Kidney glomerular epithelial cell (primary cell): ENCODE data around the gene RRBP1.
A peak's percentile ranks its signal among the peaks of the same experiment; 100 is the strongest.

Source experiments
- DNase-seq: peaks from one replicate; lab custom pipeline; 2025; lab: John Stamatoyannopoulos, UW

The RRBP1 gene

DNA sequence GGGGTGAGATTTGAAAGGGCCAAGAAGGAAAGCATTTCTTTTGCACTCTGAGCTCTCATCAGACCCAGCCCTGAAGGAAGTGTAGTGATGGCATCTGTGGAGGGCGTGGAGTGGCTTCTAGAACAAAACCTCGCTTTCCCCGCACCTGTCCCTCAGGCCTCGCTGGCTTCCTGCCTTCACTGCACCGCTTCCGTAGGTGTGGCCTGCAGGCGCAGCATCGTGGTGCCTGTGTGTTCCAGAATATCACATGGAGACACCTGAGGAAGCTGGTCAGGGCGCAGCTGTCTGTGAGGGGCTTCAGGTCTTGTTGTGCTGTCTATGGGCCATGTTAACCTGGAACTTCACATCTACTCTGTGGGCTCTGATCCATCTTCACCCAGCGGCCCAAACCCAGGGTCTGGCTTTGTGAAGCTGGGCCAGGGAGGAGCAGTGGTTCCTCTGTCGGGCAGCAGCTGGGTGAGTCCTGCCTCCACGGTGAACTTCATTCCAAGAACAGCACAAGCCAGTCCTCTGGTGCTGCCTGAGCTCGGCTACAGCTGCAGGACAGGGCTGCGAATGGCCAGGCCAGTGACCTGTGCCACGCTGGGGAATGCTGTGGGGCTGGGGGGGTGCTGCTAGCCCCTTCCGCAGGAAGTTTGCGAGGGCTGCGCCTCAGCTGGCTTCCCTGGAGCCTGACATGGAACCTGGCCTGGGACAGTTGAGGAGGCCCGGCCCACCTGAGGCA lies 71.3 kb downstream of the RRBP1 start:
- DNase-seq: no peak

DNA sequence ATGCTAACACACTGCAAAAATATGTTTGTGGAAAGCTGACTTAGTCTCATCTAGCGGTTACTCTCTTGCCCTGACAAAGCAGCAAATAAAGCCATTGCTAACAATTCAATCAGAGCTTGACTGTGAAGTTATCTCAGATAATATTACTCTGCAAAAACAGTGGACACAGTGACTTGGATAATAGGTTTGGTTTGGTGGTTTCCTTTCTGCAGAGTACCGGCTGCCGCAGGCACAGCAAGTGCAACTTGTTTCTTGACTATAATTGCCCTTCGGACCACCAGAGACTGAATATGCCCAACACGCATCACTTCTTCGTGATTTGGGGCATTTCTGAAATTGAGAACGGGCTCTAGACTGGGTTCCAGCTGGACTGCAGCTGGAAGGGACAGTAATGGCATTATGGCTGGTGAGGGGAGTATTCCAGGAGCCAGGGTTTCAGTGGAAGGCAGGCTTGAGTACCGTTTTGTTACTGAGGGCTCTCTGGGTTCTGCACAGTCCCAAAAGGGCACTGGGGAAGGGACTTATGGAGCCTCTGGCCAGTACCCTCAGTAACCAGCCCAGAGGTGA lies 72.1 kb downstream of the RRBP1 start:
- DNase-seq: no peak

DNA sequence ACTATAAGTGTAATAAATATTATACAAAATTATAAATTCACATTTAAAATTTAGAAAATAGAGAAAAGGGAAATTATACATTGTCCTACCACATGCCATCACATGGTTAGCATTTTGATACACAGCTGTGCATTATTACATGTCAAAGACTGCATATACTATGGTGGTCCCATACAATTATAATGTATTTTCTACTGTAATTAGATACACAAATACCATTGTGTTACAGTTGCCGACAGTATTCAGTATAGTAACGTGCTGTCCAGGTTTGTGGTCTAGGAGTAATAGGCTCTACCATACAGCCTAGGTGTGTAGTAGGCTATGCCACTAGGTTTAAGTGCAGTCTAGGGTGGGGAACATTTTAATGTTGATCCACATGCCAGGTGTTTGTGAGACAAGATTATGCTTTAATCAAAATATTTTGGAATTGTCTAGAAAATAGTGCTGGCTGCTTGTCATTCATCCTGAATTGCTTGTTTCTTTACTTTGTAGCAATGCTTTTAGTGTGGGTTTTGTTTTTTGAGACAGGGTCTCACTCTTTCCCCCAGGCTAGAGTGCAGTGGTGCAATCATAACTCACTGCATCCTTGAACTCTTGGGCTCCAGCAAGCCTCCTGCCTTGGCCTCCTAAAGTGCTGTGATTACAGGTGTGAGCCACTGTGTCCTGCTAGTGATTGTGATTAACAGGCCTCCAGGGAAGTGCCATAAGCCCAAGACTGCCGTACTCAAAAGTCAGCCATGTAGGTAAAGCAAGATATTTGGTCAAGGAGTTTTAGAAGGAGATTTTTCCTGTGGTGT lies 73.1 kb downstream of the RRBP1 start:
- no peak for DNase-seq

DNA sequence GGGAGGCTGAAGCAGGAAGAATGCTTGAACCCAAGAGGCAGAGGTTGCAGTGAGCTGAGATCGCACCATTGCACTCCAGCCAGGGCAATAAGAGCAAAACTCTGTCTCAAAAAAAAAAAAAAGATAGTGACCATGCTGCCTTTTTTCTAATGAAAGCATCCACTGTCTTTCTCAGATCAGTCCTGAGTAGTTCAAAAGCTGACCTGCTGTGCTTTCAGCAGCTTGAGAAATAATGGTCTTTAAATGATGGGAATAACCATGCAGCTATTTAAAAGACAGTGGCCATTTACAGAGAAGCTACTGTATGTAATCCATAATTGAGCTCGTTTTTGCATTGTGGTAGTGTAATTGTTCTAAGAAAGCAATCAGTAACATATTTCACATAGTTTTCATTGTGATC lies 76.0 kb downstream of the RRBP1 start:
- DNase-seq: no peak

DNA sequence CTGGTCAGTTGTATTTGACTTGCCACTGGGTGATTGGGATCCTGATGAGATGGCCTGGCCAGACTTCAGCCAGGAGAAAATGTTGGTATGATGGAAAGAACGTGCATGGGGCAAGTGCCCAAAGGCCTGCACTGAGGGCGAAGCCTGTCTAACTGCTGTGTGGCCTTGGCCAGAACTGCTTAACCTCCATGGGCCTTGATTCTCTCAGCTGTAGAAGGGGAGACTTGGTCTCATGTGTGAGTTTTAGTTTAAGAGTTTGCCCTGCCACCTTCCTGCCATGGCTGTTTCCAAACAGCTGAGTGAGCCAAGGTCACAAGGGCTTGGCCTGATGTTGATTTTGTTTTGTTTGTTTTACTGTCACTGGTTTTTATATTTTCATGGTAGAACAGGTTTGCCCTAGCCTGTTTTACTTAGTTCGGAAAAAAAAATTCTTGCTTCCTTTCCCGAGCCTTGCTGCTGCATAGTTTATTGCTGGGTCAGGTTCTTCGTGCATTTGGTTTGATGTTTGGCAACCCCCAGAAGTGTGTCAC lies 76.8 kb downstream of the RRBP1 start:
- peak; percentile 25 for DNase-seq

DNA sequence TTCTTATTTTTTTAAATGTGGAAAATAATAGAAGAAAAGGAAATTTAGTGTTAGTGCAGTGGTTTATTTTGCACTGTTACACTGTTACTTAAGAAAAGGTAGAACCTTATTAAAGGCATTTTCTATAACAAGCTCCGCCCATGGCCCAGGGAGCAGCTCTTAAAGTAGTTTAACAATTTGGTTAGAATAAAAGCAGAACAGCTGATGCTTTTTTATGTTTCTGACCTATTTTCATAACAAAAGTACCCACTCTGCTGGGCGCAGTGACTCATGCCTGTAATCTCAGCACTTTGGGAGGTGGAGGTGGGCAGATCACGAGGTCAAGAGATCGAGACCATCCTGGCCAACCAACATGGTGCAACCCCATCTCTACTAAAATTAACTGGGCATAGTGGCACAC lies 79.5 kb downstream of the RRBP1 start:
- DNase-seq: no peak

DNA sequence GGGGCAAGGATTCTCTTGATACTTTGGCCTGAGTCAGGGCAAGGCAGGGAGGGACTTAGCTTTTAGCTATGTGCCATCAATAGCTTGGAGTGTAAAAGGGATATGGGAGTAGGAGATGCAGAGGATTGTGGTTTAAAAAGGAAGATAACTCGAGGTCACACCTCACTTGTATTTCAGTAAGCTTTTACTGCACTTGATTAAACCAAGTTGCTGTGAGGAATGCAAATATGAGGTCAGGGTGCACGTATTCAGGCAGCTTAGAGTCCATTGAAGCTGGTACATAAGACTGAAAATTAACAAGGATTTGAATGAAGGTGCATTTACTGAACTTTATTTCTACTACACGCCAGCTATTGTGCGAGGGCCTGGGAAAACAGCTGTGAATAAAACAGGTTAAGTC lies 80.1 kb downstream of the RRBP1 start:
- no peak for DNase-seq

DNA sequence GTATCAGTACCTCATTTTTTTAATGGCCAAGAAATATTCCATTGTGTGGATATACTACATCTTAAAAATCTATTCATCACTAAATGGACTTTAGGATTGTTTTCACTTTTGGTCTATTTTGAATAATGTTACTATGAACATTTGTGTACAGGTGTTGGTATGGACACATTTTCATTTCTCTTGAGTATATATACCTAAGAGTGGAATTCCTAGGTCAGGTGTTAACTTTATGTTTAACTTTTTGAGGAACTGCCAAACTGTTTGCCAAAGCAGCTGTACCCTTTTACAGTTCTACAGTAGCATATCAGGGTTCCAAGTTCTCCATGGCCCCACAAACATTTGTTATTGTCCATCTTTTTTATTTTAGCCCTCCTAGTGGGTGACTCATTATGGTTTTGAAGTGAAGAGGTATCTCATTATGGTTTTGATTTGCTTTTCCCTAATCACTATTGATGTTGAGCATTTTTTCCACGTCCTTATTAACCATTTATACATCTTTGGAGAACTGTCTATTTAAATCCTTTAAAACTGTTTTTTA lies 84.0 kb downstream of the RRBP1 start:
- DNase-seq: no peak

DNA sequence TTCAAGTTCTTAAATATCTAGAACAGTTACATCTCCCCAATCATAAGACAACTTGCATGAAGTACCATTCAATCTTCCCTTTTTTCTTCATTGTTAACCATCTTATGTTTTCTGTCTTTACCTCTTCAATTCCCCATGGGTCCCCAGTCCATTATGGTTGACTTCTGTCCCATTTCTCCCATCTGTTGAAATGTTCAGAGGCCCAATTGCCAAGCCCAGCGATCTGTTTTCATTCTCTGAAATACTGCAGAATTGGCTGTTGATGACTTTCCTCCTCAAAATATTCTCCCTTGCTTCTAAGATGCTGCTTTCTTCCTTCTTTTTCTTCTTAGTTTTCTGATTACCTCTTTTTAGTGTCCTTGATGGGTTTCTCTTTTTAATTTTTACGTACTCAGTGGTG lies 86.2 kb downstream of the RRBP1 start:
- DNase-seq: no peak

DNA sequence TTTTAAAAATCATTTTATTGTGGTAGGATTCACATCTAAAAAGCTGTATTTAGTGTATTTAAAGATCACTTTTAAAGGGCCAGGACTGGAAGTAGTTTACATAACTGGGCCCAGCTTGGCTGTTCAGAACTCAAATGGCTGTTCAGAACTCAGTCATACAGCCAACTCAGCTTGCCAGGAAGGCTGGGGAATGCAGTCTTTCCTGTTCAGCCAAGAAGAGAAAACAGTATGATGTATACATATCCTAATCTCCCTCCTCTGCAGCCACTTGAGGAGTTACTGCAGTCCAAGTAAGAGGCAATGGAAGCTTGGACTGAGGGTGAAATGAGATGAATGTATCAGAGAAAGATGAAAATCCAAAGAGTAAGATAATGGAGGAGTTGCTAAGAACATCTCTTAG lies 87.6 kb downstream of the RRBP1 start:
- no peak for DNase-seq

DNA sequence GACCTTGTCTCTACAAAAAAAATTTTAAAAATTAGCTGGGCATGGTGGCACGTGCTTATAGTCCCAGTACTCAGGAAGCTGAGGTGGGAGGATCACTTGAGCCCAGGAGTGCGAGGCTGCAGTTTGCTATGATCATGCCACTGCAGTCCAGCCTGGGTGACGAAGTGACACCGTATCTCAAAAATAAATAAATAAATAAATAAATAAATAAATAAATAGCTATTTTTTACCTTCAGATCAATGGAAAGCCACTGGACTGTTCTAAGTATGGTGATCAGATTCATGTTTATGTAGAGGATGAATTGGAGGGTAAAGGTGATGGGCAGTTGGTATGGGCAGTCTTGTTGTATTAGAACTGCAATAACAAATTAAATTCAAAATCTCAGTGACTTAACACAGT lies 88.1 kb downstream of the RRBP1 start:
- no peak for DNase-seq

DNA sequence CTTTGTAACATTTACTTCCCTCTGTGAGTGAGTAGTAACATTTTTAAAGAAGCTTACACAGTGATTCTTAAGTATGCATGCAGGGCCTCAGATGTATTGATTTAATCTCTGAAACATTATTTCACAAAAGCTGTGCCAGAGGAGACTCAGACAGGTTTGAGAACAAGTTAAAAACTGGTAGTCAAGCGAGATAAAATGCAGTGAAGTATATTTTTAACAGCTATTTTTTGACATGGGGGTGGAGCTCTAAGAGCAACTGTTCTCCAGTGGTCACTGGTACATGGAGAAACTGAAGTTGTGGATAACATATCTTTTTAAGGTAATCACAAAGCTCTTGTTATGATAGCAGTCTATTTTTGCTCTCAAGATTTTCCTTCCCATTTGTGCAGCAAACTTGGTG lies 91.8 kb downstream of the RRBP1 start:
- DNase-seq: no peak

DNA sequence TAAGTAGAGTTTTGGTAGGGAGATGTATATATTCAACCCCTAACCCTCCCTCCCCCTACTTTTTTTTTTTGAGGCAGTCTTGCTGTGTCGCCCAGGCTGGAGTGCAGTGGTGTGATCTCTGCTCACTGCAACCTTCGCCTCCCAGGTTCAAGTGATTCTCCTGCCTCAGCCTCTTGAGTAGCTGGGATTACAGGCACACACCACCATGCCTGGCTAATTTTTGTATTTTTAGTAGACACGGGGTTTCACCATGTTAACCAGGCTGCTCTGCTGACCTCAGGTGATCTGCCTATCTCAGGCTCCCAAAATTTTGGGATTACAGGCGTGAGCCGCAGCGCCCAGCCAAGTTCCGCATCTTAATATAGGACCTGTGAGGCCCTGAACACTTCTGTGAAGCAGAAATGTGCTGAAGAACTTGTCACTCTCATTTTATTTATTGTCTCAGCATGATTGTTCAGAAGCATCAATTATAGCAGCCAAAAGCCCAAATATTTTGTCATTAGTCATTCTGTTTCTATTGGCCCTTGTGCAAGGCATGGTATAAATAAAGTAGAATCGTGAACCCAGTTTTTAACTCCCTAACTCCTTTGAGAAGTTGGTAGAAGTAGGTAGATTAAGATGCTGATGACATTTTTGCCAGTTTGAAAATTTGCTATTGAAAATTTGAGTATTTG lies 92.7 kb downstream of the RRBP1 start:
- no peak for DNase-seq

DNA sequence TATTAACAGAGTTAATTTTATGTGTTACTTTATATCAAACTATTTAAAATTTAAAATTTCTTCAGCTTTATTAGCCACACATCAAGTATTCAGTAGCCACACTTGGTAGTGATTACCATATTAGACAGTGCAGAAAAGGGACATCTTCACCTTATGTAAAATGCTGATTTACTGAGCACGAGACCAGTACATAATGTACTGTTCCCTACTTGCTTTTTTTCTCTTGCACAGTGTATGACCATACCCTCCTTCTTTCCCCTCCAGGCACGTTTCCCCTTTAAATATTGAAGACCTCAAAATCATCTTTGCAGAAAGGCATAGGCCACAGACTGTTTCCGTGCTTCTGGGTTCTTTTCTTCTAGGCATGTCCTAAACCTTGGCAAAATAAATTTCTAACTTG lies 94.2 kb downstream of the RRBP1 start:
- DNase-seq: no peak

DNA sequence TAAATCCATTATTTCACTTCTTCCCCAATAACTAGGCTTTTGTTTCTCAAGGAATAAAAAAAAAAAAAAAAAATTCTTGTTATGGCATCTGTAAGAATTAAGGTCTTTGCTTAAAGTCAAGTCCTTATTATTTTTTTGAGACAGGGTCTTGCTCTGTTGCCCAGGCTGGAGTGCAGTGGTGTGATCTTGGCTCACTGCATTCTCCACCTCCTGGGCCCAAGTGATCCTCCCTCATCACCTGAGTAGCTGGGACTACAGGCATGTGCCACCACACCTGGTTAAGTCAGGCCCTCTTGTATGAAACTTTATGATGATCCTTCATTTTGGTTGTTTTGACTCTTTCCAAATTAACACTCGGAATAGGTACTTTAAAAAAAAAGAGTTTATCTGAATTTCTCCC lies 94.9 kb downstream of the RRBP1 start:
- DNase-seq: no peak

DNA sequence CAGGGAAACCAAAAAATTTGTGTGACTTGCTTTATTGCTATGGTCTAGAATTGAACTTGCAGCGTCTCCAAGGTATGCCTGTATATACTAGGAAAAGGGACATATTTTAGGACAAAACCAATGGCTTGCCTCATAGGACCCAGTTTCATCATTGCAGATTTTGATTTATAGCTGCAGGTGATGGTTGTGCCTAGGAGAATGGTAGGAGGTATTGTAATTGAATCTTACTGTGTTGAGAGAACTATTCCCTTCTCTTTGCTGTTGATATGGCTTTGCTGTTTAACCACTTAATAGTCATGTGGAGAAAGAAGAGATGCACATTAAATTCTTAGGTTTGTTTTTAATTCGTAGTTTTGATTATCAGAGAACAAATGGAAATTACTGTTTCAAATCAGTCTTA lies 95.8 kb downstream of the RRBP1 start:
- no peak for DNase-seq

DNA sequence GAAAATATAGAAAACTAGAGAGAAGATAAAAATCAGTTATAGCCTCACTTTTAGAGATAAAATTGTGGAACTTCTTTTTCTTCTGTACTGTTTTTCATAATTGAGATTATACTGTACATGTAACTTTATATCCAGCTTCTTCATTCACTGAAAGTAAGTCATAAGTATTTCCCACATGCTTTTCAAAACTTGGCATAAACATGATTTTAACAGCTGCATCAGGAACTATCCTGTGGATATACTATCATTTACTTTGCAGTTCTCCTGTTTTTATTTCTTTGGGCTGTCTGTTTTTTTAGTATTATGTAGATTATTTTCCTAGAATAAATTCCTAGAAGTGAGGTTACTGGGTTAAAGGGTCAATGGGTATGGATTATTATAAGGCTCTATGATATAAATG lies 97.4 kb downstream of the RRBP1 start:
- no peak for DNase-seq

DNA sequence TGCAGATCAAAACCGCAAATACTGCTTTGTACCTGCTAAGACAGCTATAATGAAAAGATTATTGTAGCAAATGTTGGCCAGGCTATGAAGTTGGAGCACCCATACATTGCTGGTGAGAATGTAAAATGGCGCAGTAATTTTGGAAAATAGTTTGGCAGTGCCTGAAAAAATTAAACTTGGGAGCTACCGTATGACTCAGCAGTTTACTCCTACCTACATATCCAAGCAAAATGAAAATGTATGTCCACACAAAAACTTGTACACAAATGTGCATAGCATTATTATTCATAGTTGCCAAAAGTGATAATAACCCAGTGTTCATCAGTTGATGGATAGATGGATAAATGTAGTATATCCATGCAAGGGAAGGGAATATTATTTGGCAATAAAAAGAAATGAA lies 98.9 kb downstream of the RRBP1 start:
- no peak for DNase-seq

DNA sequence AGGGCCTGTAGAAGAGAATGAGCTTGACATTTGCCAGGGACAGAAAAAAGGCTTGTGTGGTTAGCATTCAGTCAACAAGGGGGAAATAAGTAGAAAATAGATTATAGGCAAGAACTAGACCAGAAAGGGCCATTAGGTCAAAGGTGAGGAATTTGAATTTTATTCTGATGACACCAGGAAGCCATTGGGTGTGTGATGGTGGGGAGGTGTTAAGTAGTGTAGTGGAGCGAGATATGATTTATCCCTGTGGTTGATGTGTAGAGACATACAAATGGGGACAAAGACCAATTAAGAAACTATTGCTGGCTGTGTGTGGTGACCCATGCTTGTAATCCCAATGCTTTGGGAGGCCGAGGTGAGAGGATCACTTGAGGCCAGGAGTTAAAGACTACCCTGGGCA lies 101.1 kb downstream of the RRBP1 start:
- DNase-seq: no peak

DNA sequence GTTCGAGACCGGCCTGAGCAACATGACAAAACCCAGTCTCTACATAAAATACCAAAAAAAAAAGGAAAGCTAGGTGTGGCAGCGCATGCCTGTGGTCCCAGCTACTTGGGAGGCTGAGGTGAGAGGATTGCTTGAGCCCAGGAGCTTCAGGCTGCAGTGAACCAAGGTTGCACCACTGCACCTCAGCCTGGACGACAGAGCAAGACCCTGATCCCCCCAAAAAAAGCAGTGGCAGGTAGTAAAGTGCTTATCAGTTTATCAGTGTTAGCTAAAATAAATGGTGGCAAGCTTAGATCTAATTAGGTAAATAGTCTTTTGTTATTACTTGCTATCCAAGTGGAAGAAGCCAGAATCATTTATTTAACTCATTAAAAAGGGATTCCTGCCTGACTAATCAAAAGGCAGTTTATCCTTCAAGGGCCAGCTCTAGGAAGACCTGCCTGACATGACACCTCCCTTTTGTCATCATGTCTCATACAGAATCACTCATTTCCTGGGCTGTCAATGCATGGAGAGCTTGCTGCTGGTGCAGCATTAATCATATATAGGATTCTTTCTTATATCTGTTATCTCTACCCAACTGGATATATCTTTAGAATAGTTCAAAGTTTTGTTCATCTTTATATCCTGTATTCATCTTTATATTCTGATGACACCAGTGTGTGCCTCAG lies 102.5 kb downstream of the RRBP1 start:
- DNase-seq: no peak

DNA sequence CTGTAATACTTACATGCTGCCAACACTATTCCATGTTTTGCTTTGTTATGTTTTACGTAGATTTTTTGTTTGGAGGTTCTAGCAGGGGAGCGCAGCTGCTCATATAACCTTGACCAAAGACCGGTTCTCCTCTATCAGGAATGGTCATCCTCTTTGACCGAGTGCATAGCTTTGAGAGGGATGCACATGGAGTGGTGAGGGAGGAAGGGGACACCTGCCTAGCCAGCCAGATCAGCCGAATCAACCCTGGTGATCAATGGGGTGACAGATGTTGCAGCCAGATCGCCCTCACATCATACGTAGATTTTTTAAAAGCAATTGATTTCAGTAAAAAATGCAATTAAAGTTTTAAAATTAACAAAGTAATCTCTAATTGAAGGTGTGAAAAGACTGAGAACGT lies 105.8 kb downstream of the RRBP1 start:
- no peak for DNase-seq

DNA sequence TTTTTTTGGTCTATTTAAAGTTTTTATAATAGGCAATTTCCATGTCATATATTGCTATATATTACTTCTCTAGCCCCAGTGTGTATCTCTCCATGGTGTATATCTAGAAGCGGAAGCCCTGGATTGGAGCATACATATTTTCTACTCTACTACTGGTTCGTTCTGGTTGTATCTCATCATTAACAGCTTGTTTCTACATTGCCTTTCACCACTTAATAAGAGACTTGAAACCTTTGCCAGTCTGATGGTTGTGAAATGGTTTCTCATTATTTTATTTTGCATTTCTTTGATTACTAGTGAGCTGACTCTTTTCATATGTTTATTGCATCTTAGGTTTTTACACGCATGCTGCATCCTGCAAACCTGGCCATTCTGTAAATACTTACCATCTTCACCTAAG lies 108.6 kb downstream of the RRBP1 start:
- no peak for DNase-seq
